Measurements from ENCODE around the gene CACNA1C.

Gene CACNA1C

GRCh38 chr12:2192231-2192630, 139.4 kb downstream of the CACNA1C start:
- DNase-seq (ENCODE audit: low spot score), result no peak
- TF ChIP-seq CTCF (IDR thresholded peaks at IDR 0.05; ENCODE audit: extremely low read depth, missing control alignments), result no peak

DNA sequence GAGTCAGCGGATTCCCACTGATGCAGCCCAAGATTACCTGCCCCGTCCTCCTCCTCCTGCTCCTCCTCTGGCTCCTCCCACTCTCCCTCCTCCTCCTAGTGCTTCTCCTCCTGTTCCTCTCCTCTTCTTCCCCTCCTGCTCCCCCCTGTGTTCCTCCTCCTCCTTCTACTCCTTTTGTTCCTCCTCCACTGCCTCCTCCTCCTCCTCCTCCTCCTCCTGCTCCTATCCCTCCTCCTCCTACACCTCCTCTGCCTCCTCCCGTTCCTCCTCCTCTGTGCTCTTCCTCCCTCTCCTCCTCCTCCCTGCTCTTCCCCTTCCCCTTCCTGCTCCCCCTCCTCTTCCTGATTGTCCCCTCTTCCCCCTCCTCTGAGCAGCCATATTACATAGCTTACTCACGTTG, 141.3 kb downstream of the CACNA1C start:
- no peak for TF ChIP-seq CTCF (IDR thresholded peaks at IDR 0.05; ENCODE audit: extremely low read depth, missing control alignments)

GRCh38 chr12:2194571-2194970, 141.8 kb downstream of the CACNA1C start:
- TF ChIP-seq CTCF (IDR thresholded peaks at IDR 0.05; ENCODE audit: extremely low read depth, missing control alignments), result no peak
- no peak for DNase-seq (ENCODE audit: low spot score)

More for the DNA sequence above, 141.3 kb downstream of the CACNA1C start:
- DNase-seq (ENCODE audit: low spot score), result no peak

- no peak for TF ChIP-seq CTCF (IDR thresholded peaks at IDR 0.05; ENCODE audit: extremely low read depth, missing control alignments)
- DNase-seq (ENCODE audit: low spot score), result no peak
Measured at GRCh38 chr12:2195085-2195484, 142.3 kb downstream of the CACNA1C start.

GRCh38 chr12:2198005-2198501, 145.3 kb downstream of the CACNA1C start:
- no peak for TF ChIP-seq CTCF (IDR thresholded peaks at IDR 0.05; ENCODE audit: extremely low read depth, missing control alignments)
- DNase-seq (ENCODE audit: low spot score), result no peak

- TF ChIP-seq CTCF (IDR thresholded peaks at IDR 0.05; ENCODE audit: extremely low read depth, missing control alignments), result no peak
- no peak for DNase-seq (ENCODE audit: low spot score)
Measured at GRCh38 chr12:2198542-2198941, 145.8 kb downstream of the CACNA1C start.

GRCh38 chr12:2205996-2206395, 153.2 kb downstream of the CACNA1C start:
- DNase-seq (ENCODE audit: low spot score), result no peak
- no peak for TF ChIP-seq CTCF (IDR thresholded peaks at IDR 0.05; ENCODE audit: extremely low read depth, missing control alignments)

All from GM20000 (cell line).